Mucosa of descending colon (tissue), 3 donors: Measurements from ENCODE around the gene FRMD6. TPM values are rescaled to one million over a fixed set of nuclear protein-coding genes. Genes with fewer than 3 reads are reported as not detected.

Experiments
- ATAC-seq: fragments of 200-7000 bp; cut with Tn5 transposase; one replicate; pipeline ENCODE4 v1.9.1; 2020; ENCODE audit warnings: mild to moderate bottlenecking, moderate library complexity
- DNase-seq, 3 donors: peaks; one replicate each; pipeline ENCODE4 v3.0.0-alpha.2; 2020
- H3K36me3 ChIP-seq: fragments of 200-600 bp; one replicate; pipeline ENCODE4 v1.8.0; 2021; ENCODE audit warnings: low read depth, mild to moderate bottlenecking
- H3K4me1 ChIP-seq: fragments of 200-600 bp; one replicate; pipeline ENCODE4 v1.8.0; 2021; ENCODE audit warnings: low read depth, mild to moderate bottlenecking
- H3K4me3 ChIP-seq: fragments of 200-600 bp; one replicate; pipeline ENCODE4 v1.8.0; 2021; ENCODE audit warnings: mild to moderate bottlenecking
- H3K9me3 ChIP-seq: fragments of 200-600 bp; one replicate; pipeline ENCODE4 v1.8.0; 2021; ENCODE audit warnings: mild to moderate bottlenecking
- intact Hi-C, 2 donors: fragments of 100-400 bp; cut with DNase I in 1 of 2; cut with micrococcal nuclease in 1 of 2; formaldehyde crosslinking; loops; one replicate each; pipeline versions ENCODE4 v1.11.0 to v1.11.1; 2022; cut with DNase I, micrococcal nuclease
- total RNA-seq, 3 donors: library from RNA; stranded (reverse); fragmentation: NEBNext Ultra II Directional in 2 of 3; extraction: Animal tissue kit (Norgen Biotek cat#: 25700) in 2 of 3; gene quantifications; one replicate each; pipeline versions ENCODE4 v1.2.1 to v1.2.4, GENCODE V29; 2021 to 2023
- TF ChIP-seq, protein P1 (sequence below): fragments of 200-600 bp; IDR thresholded peaks from one replicate; pipeline ENCODE4 v1.8.0; 2022; ENCODE audit warnings: antibody characterized with exemption, mild to moderate bottlenecking
- donor health status: DM: no; HTN: no; CAD: no; lungs with moderate emphysema.
- donor health status: DM: no; HTN: no; CAD: no.
- donor health status: DM: no; HTN: yes; CAD: no.

FRMD6 gene
- total RNA-seq, 3 donors from 2014 or later, result 4.2 to 39.1 (median 8.5) TPM

DNA sequence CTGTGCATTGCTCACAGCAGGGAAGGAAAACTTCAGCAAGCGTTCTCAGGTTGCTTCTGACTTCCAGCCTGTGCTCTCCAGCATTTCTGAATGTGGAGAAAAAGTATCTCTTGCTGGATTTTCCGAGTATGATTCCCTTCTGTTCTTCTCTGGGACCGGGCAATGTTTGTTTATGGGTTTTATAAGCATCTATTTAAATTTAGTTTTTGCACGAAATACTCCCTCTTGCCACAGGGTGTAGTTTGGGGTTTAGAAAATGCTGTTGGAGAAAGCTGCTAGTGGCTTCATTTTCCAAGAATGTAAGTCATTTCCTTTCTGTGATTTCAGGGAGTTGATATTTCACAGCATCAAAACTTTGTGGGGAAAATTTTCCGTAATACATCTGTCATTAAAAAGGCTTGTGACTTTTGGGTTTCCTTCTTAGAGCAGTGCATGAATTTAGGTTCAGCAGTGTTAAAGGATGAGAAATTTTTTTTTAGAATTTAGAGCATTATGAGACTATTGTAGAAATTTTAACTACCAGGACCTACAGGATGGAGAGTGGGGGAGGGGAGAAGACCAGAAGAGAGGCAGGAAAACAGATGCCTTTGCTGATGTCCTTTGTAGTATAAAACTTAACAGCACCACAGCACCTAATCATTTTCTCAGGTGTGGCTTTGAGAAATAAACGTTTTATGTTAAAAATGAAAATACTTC lies 1.5 kb downstream of the FRMD6 start:
- intact Hi-C loops, result no loop called here
- peak in 1 of 3 donors; percentile 8 for DNase-seq
- Histone ChIP-seq H3K9me3 (no peaks in the 10 kb centered on the region), H3K36me3 (no peaks in the 10 kb centered on the region), H3K4me1 (peaks cover 10% of the 10 kb centered on the region), H3K4me3 (no peak overlapping the region)
- TF ChIP-seq, protein P1, sequence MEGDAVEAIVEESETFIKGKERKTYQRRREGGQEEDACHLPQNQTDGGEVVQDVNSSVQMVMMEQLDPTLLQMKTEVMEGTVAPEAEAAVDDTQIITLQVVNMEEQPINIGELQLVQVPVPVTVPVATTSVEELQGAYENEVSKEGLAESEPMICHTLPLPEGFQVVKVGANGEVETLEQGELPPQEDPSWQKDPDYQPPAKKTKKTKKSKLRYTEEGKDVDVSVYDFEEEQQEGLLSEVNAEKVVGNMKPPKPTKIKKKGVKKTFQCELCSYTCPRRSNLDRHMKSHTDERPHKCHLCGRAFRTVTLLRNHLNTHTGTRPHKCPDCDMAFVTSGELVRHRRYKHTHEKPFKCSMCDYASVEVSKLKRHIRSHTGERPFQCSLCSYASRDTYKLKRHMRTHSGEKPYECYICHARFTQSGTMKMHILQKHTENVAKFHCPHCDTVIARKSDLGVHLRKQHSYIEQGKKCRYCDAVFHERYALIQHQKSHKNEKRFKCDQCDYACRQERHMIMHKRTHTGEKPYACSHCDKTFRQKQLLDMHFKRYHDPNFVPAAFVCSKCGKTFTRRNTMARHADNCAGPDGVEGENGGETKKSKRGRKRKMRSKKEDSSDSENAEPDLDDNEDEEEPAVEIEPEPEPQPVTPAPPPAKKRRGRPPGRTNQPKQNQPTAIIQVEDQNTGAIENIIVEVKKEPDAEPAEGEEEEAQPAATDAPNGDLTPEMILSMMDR, result no peak
- no peak for ATAC-seq

DNA sequence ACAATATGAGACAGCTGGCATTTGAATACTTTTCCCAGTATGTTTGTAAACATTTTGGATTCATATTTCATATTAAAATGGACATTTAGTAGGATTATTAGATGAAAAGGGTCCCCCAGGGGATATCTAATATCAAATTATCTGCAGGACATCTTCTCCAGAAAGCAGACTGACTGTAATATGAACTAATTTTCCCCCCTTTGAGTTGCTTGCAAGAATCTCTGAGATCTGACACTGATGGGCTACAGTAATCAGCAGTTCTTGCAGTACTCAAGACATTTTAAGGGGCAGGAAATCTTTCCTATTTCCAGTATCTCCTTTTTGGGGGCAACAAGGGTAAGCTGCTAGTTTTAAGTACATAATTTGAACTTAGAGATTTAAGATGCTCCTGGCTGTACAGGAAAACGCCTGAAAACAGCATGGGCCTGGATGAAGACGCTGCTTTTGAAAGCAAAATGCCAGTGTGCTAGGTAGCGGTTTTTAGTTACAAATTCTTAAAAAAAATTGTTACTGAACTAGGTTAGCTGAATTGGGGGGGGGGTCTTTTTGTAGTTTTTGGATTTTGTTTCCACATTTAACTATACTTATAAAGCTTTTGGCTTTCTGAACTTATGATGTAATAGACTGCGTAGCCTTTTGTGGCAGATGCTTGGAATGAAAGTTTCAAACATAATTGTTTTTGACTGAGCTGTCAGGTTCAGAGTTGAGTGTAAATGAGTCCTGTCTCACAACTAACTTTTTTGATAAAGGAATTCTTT lies 2.2 kb downstream of the FRMD6 start:
- TF ChIP-seq, protein P1, result no peak
- H3K9me3 ChIP-seq, result no peaks in the 10 kb centered on the region
- no peaks in the 10 kb centered on the region for H3K36me3 ChIP-seq
- H3K4me3 ChIP-seq, result no peak overlapping the region
- intact Hi-C loops, result no loop called here
- no peak for ATAC-seq
- peaks cover 10% of the 10 kb centered on the region for H3K4me1 ChIP-seq
- DNase-seq, result no peak

DNA sequence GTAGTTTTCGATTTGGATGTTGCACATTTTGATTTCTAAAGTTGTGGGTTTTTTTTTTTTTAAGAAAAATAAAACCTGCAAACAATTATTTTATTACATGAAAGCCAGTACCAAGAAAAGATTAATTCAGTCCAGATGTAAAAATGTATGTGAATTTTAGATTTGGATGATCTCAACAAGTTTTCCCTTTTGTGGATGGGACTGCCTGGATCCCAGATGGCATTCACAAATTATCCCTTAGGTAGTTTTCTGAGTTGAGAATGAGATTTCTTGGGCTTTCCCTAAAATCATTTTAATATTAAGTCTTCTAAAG lies 2.8 kb downstream of the FRMD6 start:
- H3K36me3 ChIP-seq, result no peaks in the 10 kb centered on the region
- no peak overlapping the region for H3K4me3 ChIP-seq
- ATAC-seq, result no peak
- TF ChIP-seq, protein P1, result no peak
- H3K4me1 ChIP-seq, result peaks cover 10% of the 10 kb centered on the region
- DNase-seq, result no peak
- H3K9me3 ChIP-seq, result no peaks in the 10 kb centered on the region
- intact Hi-C loops, result no loop called here

DNA sequence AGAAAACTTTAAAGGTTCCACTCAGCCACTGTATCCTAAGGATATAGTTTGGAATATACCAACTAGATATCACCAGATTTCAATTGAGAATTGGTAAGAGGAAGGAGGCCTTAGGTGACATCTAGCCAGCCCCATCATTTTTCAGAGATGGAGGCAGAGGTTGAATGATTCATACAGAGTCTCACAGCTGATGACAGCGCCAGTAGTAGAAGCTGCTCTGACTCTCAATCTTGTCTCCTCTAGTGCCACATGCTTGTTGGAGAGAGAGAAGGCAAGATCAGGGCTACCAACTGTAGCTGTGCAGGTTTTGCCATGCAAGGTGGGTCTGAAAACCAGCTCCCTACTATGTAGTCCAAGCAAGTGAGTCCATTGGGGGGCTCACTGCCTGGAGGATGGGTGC lies 6.1 kb downstream of the FRMD6 start:
- intact Hi-C loops, result no loop called here
- H3K9me3 ChIP-seq, result no peaks in the 10 kb centered on the region
- peaks cover 4% of the 10 kb centered on the region for H3K4me1 ChIP-seq
- TF ChIP-seq, protein P1, result no peak
- H3K36me3 ChIP-seq, result no peaks in the 10 kb centered on the region
- ATAC-seq (no peak), DNase-seq (no peak)
- H3K4me3 ChIP-seq, result no peak overlapping the region

DNA sequence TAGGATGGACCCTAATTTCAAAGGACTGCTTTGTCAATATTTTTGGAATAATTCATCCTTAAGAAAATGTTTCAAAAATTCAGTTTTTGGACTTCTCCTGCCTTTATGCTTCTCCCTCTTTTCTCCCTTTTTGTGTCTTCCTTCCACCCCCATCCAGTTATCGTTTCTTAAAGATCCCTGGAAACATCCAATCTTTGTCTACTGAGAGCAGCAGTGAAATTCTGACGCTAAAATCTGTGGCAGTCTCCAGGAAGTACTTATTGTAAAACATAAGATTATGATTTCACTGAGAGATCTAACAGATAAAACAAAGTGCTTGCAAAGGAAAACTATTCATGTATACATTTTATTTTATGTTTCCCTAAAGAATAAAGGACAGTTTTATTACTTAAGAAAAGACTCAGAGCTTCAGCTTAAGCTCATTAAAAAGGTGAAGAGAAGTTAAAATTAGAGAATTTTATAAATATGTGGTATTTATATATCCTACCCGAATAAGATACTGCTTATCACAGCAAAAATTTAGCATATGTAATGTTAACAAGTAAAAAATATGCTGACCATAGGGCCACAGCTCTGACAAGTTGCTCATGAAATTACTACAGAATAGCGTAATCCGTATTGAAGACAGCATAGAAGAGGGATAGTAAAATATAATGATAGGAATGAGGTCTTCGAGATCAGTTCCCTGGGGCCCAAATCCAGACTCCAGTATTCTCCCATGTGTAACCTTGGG lies 6.9 kb downstream of the FRMD6 start:
- ATAC-seq (no peak), DNase-seq (no peak)
- TF ChIP-seq, protein P1, result no peak
- Histone ChIP-seq H3K4me1 (no peaks in the 10 kb centered on the region), H3K4me3 (no peak overlapping the region), H3K9me3 (no peaks in the 10 kb centered on the region), H3K36me3 (no peaks in the 10 kb centered on the region)
- intact Hi-C loops, result no loop called here
